Measurements from ENCODE around the gene VAPA. TPM values are rescaled to one million over a fixed set of nuclear protein-coding genes. Genes with fewer than 3 reads are reported as not detected.

The VAPA gene
- total and polyA plus RNA-seq, 2 donors (not counting 3 experiments of a cell fraction or from before 2014, with no cell fraction given), result 105 to 163 TPM

GRCh38 chr18:9906481-9906880 is 7.3 kb upstream of the VAPA start:
- no peaks in the 10 kb centered on the region for H3K4me1 ChIP-seq (ENCODE audit: control insufficient read depth, extremely low read depth, insufficient read depth, low read length)
- H4K20me1 ChIP-seq (replicated peaks; ENCODE audit: control insufficient read depth, extremely low read depth, insufficient read depth, low read length), result no peaks in the 10 kb centered on the region
- intact Hi-C loops (cut with micrococcal nuclease), result no loop called here
- H3K9me1 ChIP-seq (replicated peaks; ENCODE audit: control insufficient read depth, extremely low read depth, insufficient read depth, low read length), result no peaks in the 10 kb centered on the region
- H3K27ac ChIP-seq (ENCODE audit: insufficient read depth, low read depth, low read length), result no peak overlapping the region
- H2AFZ ChIP-seq (ENCODE audit: low read depth, low read length), result no peak overlapping the region
- ChIA-PET CTCF (interaction anchor here (1.5 kb wide), 1 partner anchor 10 kb away, joined by 4 read pairs; no protein-coding TSS in a partner anchor), POLR2A (no interaction called here)
- no peak overlapping the region for H3K4me2 ChIP-seq (ENCODE audit: insufficient read depth, low read length)
- TF ChIP-seq FOS (IDR thresholded peaks at IDR 0.05; ENCODE audit: borderline replicate concordance, insufficient read depth, low read length) (no peak), JUN (IDR thresholded peaks at IDR 0.05; ENCODE audit: borderline replicate concordance, insufficient read depth, insufficient read length, low read depth) (no peak), POLR2AphosphoS5 (IDR thresholded peaks at IDR 0.05; ENCODE audit: insufficient read depth, low read depth, low read length) (no peak)
- H3K79me2 ChIP-seq (ENCODE audit: control insufficient read depth, insufficient read depth, low read length), result no peaks in the 10 kb centered on the region
- no TSS peak for BruUV-seq (replicated peaks)
- no peaks in the 10 kb centered on the region for H3K9me3 ChIP-seq (replicated peaks; ENCODE audit: control insufficient read depth, insufficient read depth, low read length)
- no peak for DNase-seq (ENCODE audit: low read depth, low spot score)
- peaks cover 0 to 7% of the 10 kb centered on the region in 2 experiments for H3K27me3 ChIP-seq (ENCODE audit: control insufficient read depth in 2 of 2, insufficient read depth in 2 of 2, low read length in 2 of 2)
- dilution Hi-C loops (cut with MboI; ENCODE audit: extremely low pct_ligation_motif_present, low sequenced_read_pairs), result no loop called here
- no peak overlapping the region for H3K4me3 ChIP-seq (replicated peaks in 1 of 3; ENCODE audit: insufficient read depth in 1 of 3, low read depth in 1 of 3, low read length in 3 of 3)
- H3K9ac ChIP-seq (replicated peaks; ENCODE audit: extremely low read depth, insufficient read depth, low read length), result no peak overlapping the region
- H3K36me3 ChIP-seq (ENCODE audit: control insufficient read depth in 2 of 2, extremely low read depth in 1 of 2, insufficient read depth in 2 of 2, low read length in 2 of 2), result no peaks in the 10 kb centered on the region
- FAIRE-seq, result no peak

- Histone ChIP-seq H3K27ac (ENCODE audit: insufficient read depth, low read depth, low read length) (no peak overlapping the region), H4K20me1 (replicated peaks; ENCODE audit: control insufficient read depth, extremely low read depth, insufficient read depth, low read length) (no peaks in the 10 kb centered on the region), H3K36me3 (ENCODE audit: control insufficient read depth in 2 of 2, extremely low read depth in 1 of 2, insufficient read depth in 2 of 2, low read length in 2 of 2) (no peaks in the 10 kb centered on the region), H3K9me1 (replicated peaks; ENCODE audit: control insufficient read depth, extremely low read depth, insufficient read depth, low read length) (no peaks in the 10 kb centered on the region), H2AFZ (ENCODE audit: low read depth, low read length) (no peak overlapping the region), H3K9me3 (replicated peaks; ENCODE audit: control insufficient read depth, insufficient read depth, low read length) (no peaks in the 10 kb centered on the region), H3K27me3 (ENCODE audit: control insufficient read depth in 2 of 2, insufficient read depth in 2 of 2, low read length in 2 of 2) (peaks cover 0 to 7% of the 10 kb centered on the region in 2 experiments), H3K4me3 (replicated peaks in 1 of 3; ENCODE audit: insufficient read depth in 1 of 3, low read depth in 1 of 3, low read length in 3 of 3) (no peak overlapping the region), H3K4me2 (ENCODE audit: insufficient read depth, low read length) (no peak overlapping the region), H3K4me1 (ENCODE audit: control insufficient read depth, extremely low read depth, insufficient read depth, low read length) (peaks cover 2% of the 10 kb centered on the region), H3K9ac (replicated peaks; ENCODE audit: extremely low read depth, insufficient read depth, low read length) (no peak overlapping the region), H3K79me2 (ENCODE audit: control insufficient read depth, insufficient read depth, low read length) (no peaks in the 10 kb centered on the region)
- dilution Hi-C loops (cut with MboI; ENCODE audit: extremely low pct_ligation_motif_present, low sequenced_read_pairs), result no loop called here
- no peak for FAIRE-seq
- POLR2A ChIA-PET, result no interaction called here
- no TSS peak for BruUV-seq (replicated peaks)
- DNase-seq (ENCODE audit: low read depth, low spot score), result no peak
- intact Hi-C loops (cut with micrococcal nuclease), result no loop called here
- CTCF ChIA-PET, result interaction anchor here (0.6 kb wide), 1 partner anchor 176 kb away, joined by 3 read pairs; no protein-coding TSS in a partner anchor
- TF ChIP-seq MYC (IDR thresholded peaks at IDR 0.05; ENCODE audit: low read depth, low read length) (no peak), POLR2A (IDR thresholded peaks at IDR 0.05; ENCODE audit: low read depth, low read length) (no peak)
Observed at GRCh38 chr18:9907867-9908266, 5.9 kb upstream of the VAPA start.
